K562 (cell line): ENCODE data around the gene AHNAK. TPM values are rescaled to one million over a fixed set of nuclear protein-coding genes. Genes with fewer than 3 reads are reported as not detected.
A peak's percentile ranks its signal among the peaks of the same experiment; 100 is the strongest.

Experiments
- BHLHE40 ChIP-seq: IDR thresholded peaks from 2 replicates; pipeline ENCODE4 v1.6.1; 2011; ENCODE audit warnings: low read length, improper control_type of control experiment
- E2F5 ChIP-seq: sonication (generic); formaldehyde crosslinking; IDR thresholded peaks from 2 replicates; pipeline ENCODE4 v1.8.0; 2022; ENCODE audit warnings: mild to moderate bottlenecking, missing genetic modification reagents
- ETV6 ChIP-seq, 3 experiments: fragments of 150-350 bp in 1 of 3; sonication (generic) in 1 of 3; formaldehyde crosslinking in 1 of 3; IDR thresholded peaks; 2 replicates each; pipeline versions ENCODE4 v1.6.1 to v1.8.0; 2014 to 2022; ENCODE audit warnings: borderline replicate concordance in 2 of 3, low read depth in 2 of 3, antibody characterized with exemption in 1 of 3, low read length in 1 of 3, mild to moderate bottlenecking in 1 of 3, missing genetic modification reagents in 1 of 3
- EZH2 ChIP-seq: IDR thresholded peaks from 2 replicates; pipeline ENCODE4 v1.6.1; 2012; ENCODE audit warnings: low read depth, mild to moderate bottlenecking, inconsistent platforms, low read length, borderline replicate concordance
- GATAD2B ChIP-seq: fragments of 450-650 bp; IDR thresholded peaks from 2 replicates; pipeline ENCODE4 v1.6.1; 2017; ENCODE audit warnings: mild to moderate bottlenecking, borderline replicate concordance
- HNRNPK ChIP-seq: fragments of 200-400 bp; formaldehyde crosslinking; IDR thresholded peaks from one replicate; pipeline ENCODE4 v1.6.1; 2018; ENCODE audit warnings: mild to moderate bottlenecking, low read depth, low read length; ENCODE audit not compliant: poor library complexity, severe bottlenecking
- ILF3 ChIP-seq: fragments of 450-650 bp; IDR thresholded peaks from 2 replicates; pipeline ENCODE4 v1.6.1; 2018; ENCODE audit warnings: antibody characterized with exemption, mild to moderate bottlenecking, moderate library complexity, borderline replicate concordance
- L3MBTL2 ChIP-seq: fragments of 450-650 bp; IDR thresholded peaks from 2 replicates; pipeline ENCODE4 v1.6.1; 2016; ENCODE audit warnings: mild to moderate bottlenecking, moderate library complexity
- MAX ChIP-seq: sonication (generic); formaldehyde crosslinking; IDR thresholded peaks from 2 replicates; pipeline ENCODE4 v1.9.0; 2022; ENCODE audit warnings: mild to moderate bottlenecking, missing genetic modification reagents
- PCBP1 ChIP-seq: fragments of 200-400 bp; formaldehyde crosslinking; IDR thresholded peaks from 2 replicates; pipeline ENCODE4 v1.6.1; 2018; ENCODE audit warnings: mild to moderate bottlenecking, low read depth, low read length; ENCODE audit not compliant: poor library complexity, severe bottlenecking
- TCFL5 ChIP-seq: fragments of 250-450 bp; sonication (Bioruptor Pico); conservative IDR thresholded peaks from 2 replicates; pipeline ENCODE4 v1.6.1; 2021; ENCODE audit warnings: mild to moderate bottlenecking, moderate library complexity, matching md5 sums
- ZBTB33 ChIP-seq: sonication (generic); formaldehyde crosslinking; IDR thresholded peaks from 2 replicates; pipeline ENCODE4 v1.8.1; 2023; ENCODE audit warnings: mild to moderate bottlenecking, missing genetic modification reagents
- ZBTB7A ChIP-seq: IDR thresholded peaks from 2 replicates; pipeline ENCODE4 v1.6.1; 2011; ENCODE audit warnings: low read depth, mild to moderate bottlenecking, low read length, moderate library complexity, borderline replicate concordance; ENCODE audit not compliant: control insufficient read depth
- ZBTB8A ChIP-seq: fragments of 450-650 bp; IDR thresholded peaks from 2 replicates; pipeline ENCODE4 v1.6.1; 2018; ENCODE audit warnings: mild to moderate bottlenecking, moderate library complexity; ENCODE audit not compliant: partially characterized antibody
- ZFP36 ChIP-seq: fragments of 150-350 bp; IDR thresholded peaks from 2 replicates; pipeline ENCODE4 v1.6.1; 2018; ENCODE audit warnings: low read length, low read depth; ENCODE audit not compliant: partially characterized antibody
- ZKSCAN3 ChIP-seq: fragments of 250-450 bp; sonication (Bioruptor Pico); IDR thresholded peaks from 2 replicates; pipeline ENCODE4 v1.4.0; 2020
- ZNF518B ChIP-seq: fragments of 250-450 bp; sonication (Bioruptor Pico); IDR thresholded peaks from 2 replicates; pipeline ENCODE4 v1.5.0; 2021; ENCODE audit warnings: mild to moderate bottlenecking, moderate library complexity
- polyA plus RNA-seq, 8 experiments: library from polyadenylated mRNA; depleted of rRNA in 4 of 8; stranded (reverse) in 5 of 8; unstranded in 3 of 8; fragments of >200 nt; fragmentation: Nextera tagmentation in 2 of 8; fragmentation: Illumina TruSeq in 1 of 8; extraction: Ambion mirVana in 2 of 8; extraction: Trizol in 1 of 8; gene quantifications; 2 replicates each; pipeline versions ENCODE4 v1.2.1 to v1.2.3, GENCODE V29; 2011 to 2014; ENCODE audit warnings: inconsistent platforms in 1 of 8, missing spikeins in 1 of 8
- total RNA-seq, 7 experiments: library from RNA; depleted of rRNA in 6 of 7; stranded (reverse); fragments of >200 nt in 6 of 7; fragmentation: Illumina TruSeq in 2 of 7; extraction: Trizol in 2 of 7; gene quantifications; 2 replicates each; pipeline versions ENCODE4 v1.2.1 to v1.2.3, GENCODE V29; 2011 to 2021; ENCODE audit warnings: low replicate concordance in 1 of 7

The AHNAK gene
- total and polyA plus RNA-seq, 9 of the 15 experiments (the other 6 are each of a cell fraction or from before 2014, with no cell fraction given): 1.5 to 89.7 (median 45.0) TPM

GRCh38 chr11:62402226-62402959, 144.2 kb downstream of the AHNAK start (continued):
- TF ChIP-seq E2F5 (CRISPR knock-in tag) (no peak), HNRNPK (no peak), PCBP1 (no peak), ILF3 (no peak), BHLHE40 (no peak), ZBTB7A (0 out of 2 replicates have a peak, but pooled peaks have one; percentile 15), ETV6 (IDR thresholded peaks at IDR 0.05; ENCODE audit: borderline replicate concordance in 1 of 2, low read depth in 2 of 2, low read length in 1 of 2) (no peak), ETV6 (CRISPR knock-in tag; IDR thresholded peaks at IDR 0.05; ENCODE audit: borderline replicate concordance) (no peak), GATAD2B (no peak), ZBTB33 (CRISPR knock-in tag) (0 out of 2 replicates have a peak, but pooled peaks have one; percentile 56), TCFL5 (CRISPR knock-in tag) (no peak), ZKSCAN3 (no peak), MAX (CRISPR knock-in tag) (peak; percentile 57; the same call in 1 of the 2 replicates), EZH2 (no peak), L3MBTL2 (0 out of 2 replicates have a peak, but pooled peaks have one; percentile 28), ZFP36 (peak; percentile 88), ZBTB8A (no peak), ZNF518B (CRISPR knock-in tag) (no peak)
